Measurements from ENCODE around the gene SLC25A22. TPM values are rescaled to one million over a fixed set of nuclear protein-coding genes. Genes with fewer than 3 reads are reported as not detected.

SLC25A22 gene
- total RNA-seq, 1 donor: 16.8 TPM

- no peak for DNase-seq (ENCODE audit: low read depth)
- H3K4me3 ChIP-seq (ENCODE audit: low read depth, low read length): no peak overlapping the region
- no peak for TF ChIP-seq CTCF (IDR thresholded peaks at IDR 0.05; ENCODE audit: insufficient read depth, low read depth, low read length)
Observed at GRCh38 chr11:773830-774229, 24.3 kb downstream of the SLC25A22 start.

- no peak for TF ChIP-seq CTCF (IDR thresholded peaks at IDR 0.05; ENCODE audit: insufficient read depth, low read depth, low read length)
- H3K4me3 ChIP-seq (ENCODE audit: low read depth, low read length): no peak overlapping the region
- no peak for DNase-seq (ENCODE audit: low read depth)
Observed at GRCh38 chr11:773425-773824, 24.7 kb downstream of the SLC25A22 start.

GRCh38 chr11:772429-773390, 25.4 kb downstream of the SLC25A22 start:
- no peak overlapping the region for H3K4me3 ChIP-seq (ENCODE audit: low read depth, low read length)
- TF ChIP-seq CTCF (IDR thresholded peaks at IDR 0.05; ENCODE audit: insufficient read depth, low read depth, low read length): no peak
- no peak for DNase-seq (ENCODE audit: low read depth)

GRCh38 chr11:771617-772204, 26.4 kb downstream of the SLC25A22 start:
- TF ChIP-seq CTCF (IDR thresholded peaks at IDR 0.05; ENCODE audit: insufficient read depth, low read depth, low read length): no peak
- DNase-seq (ENCODE audit: low read depth): no peak
- H3K4me3 ChIP-seq (ENCODE audit: low read depth, low read length): no peak overlapping the region

- no peak for DNase-seq (ENCODE audit: low read depth)
- TF ChIP-seq CTCF (IDR thresholded peaks at IDR 0.05; ENCODE audit: insufficient read depth, low read depth, low read length): no peak
- no peak overlapping the region for H3K4me3 ChIP-seq (ENCODE audit: low read depth, low read length)
Observed at GRCh38 chr11:770642-771616, 27.2 kb downstream of the SLC25A22 start.

- TF ChIP-seq CTCF (IDR thresholded peaks at IDR 0.05; ENCODE audit: insufficient read depth, low read depth, low read length): no peak
- DNase-seq (ENCODE audit: low read depth): no peak
Observed at GRCh38 chr11:769887-770641, 28.0 kb downstream of the SLC25A22 start.

More at GRCh38 chr11:769887-770641, 28.0 kb downstream of the SLC25A22 start:
- H3K4me3 ChIP-seq (ENCODE audit: low read depth, low read length): no peak overlapping the region

Data from fibroblast of villous mesenchyme (primary cell).